Hepatocyte (in vitro differentiated cells): Measurements from ENCODE around the gene AGO3. TPM values are rescaled to one million over a fixed set of nuclear protein-coding genes. Genes with fewer than 3 reads are reported as not detected.

Source experiments
- DNase-seq: peaks from one replicate; pipeline ENCODE4 v3.0.0-alpha.2; 2016; ENCODE audit warnings: low spot score
- H2AFZ ChIP-seq: fragments of 200-600 bp; sonication (generic); 2 replicates; pipeline ENCODE4 v1.6.0; 2016; ENCODE audit warnings: antibody characterized with exemption, mild to moderate bottlenecking
- H3K27ac ChIP-seq: fragments of 200-600 bp; sonication (generic); 2 replicates; pipeline ENCODE4 v1.5.1; 2016; ENCODE audit warnings: mild to moderate bottlenecking
- H3K27me3 ChIP-seq: fragments of 200-600 bp; sonication (generic); 2 replicates; pipeline ENCODE4 v1.6.1; 2016
- H3K36me3 ChIP-seq: fragments of 200-600 bp; sonication (generic); replicated peaks from 2 replicates; pipeline ENCODE4 v1.5.1; 2016; ENCODE audit warnings: low read depth; ENCODE audit not compliant: insufficient read depth
- H3K4me1 ChIP-seq: fragments of 200-600 bp; sonication (generic); 2 replicates; pipeline ENCODE4 v1.5.1; 2016; ENCODE audit warnings: mild to moderate bottlenecking, moderate library complexity; ENCODE audit not compliant: insufficient read depth
- H3K4me2 ChIP-seq: fragments of 200-600 bp; sonication (generic); 2 replicates; pipeline ENCODE4 v1.6.0; 2016
- H3K4me3 ChIP-seq: fragments of 200-600 bp; sonication (generic); 2 replicates; pipeline ENCODE4 v1.5.1; 2016; ENCODE audit warnings: mild to moderate bottlenecking
- H3K79me2 ChIP-seq: fragments of 200-600 bp; sonication (generic); 2 replicates; pipeline ENCODE4 v1.6.0; 2017; ENCODE audit warnings: mild to moderate bottlenecking
- H3K9me2 ChIP-seq: fragments of 200-600 bp; sonication (generic); replicated peaks from 2 replicates; pipeline ENCODE4 v1.6.0; 2017; ENCODE audit warnings: mild to moderate bottlenecking; ENCODE audit not compliant: insufficient read depth
- H3K9me3 ChIP-seq: fragments of 200-600 bp; sonication (generic); 2 replicates; pipeline ENCODE4 v1.5.1; 2016; ENCODE audit warnings: low read depth, mild to moderate bottlenecking
- H4K20me1 ChIP-seq: fragments of 200-600 bp; sonication (generic); 2 replicates; pipeline ENCODE4 v1.6.0; 2016; ENCODE audit warnings: mild to moderate bottlenecking; ENCODE audit not compliant: insufficient read depth, poor library complexity, severe bottlenecking
- EZH2 ChIP-seq: fragments of 200-600 bp; sonication (generic); IDR thresholded peaks from 2 replicates; pipeline ENCODE4 v1.6.1; 2016; ENCODE audit warnings: antibody characterized with exemption, mild to moderate bottlenecking, borderline replicate concordance
- EZH2phosphoT487 ChIP-seq: fragments of 200-600 bp; sonication (generic); IDR thresholded peaks from one replicate; pipeline ENCODE4 v1.6.1; 2018; ENCODE audit warnings: antibody characterized with exemption, mild to moderate bottlenecking, low read depth, moderate library complexity; ENCODE audit not compliant: unreplicated experiment, severe bottlenecking
- WGBS: methylation state at CpG from one replicate; pipeline ENCODE4 v1.1.6; 2016; ENCODE audit warnings: low lambda C conversion rate; ENCODE audit errors: missing lambda C conversion rate; 5-methylcytosine and 5-hydroxymethylcytosine counted together
- polyA plus RNA-seq: library from polyadenylated mRNA; unstranded; fragments of >200 nt; fragmentation: Nextera tagmentation; extraction: Ambion mirVana; gene quantifications from 2 replicates; pipeline ENCODE4 v1.2.1, GENCODE V29; 2016
- total RNA-seq: library from RNA; depleted of rRNA; stranded (reverse); fragments of >200 nt; gene quantifications from 2 replicates; pipeline ENCODE4 v1.2.3, GENCODE V29; 2014
- TF ChIP-seq, protein P1 (sequence below): fragments of 200-600 bp; sonication (generic); IDR thresholded peaks from 2 replicates; pipeline ENCODE4 v1.5.1; 2016; ENCODE audit warnings: antibody characterized with exemption, mild to moderate bottlenecking; ENCODE audit not compliant: poor library complexity

AGO3 gene
- total and polyA plus RNA-seq, 2 experiments from 2014 or later: 16.9 to 24.4 TPM

DNA sequence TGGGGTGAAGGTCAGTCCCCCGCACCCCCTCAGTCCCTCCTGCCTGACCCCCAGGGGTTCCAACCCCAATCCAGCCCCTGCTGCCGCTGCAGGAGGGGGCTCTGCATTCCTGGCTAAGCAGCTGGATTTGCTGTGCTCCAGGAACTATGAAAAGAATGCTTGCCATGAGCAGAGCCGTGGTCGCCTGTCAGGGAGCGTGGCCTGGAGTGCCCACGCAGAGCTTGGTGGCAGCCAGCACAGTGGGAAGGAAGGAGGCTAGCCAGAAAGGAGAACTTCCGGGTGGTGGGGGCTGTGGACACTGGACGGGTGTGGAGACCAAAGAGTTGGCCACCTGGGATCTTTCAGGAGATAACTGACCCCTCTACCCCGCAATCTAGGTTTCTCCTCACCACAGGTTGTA lies 188.6 kb downstream of the AGO3 start:
- peaks cover 37% of the 10 kb centered on the region for H3K4me1 ChIP-seq
- H2AFZ ChIP-seq: no peak overlapping the region
- H3K27me3 ChIP-seq: peaks cover 8% of the 10 kb centered on the region
- no peaks in the 10 kb centered on the region for H3K9me2 ChIP-seq
- WGBS: 47% methylated on average over 9 of the region's 9 CpGs
- peak overlapping the region; percentile 27 for H3K27ac ChIP-seq
- peak overlapping the region; percentile 27 for H3K4me2 ChIP-seq
- H3K9me3 ChIP-seq: no peaks in the 10 kb centered on the region
- H3K36me3 ChIP-seq: no peaks in the 10 kb centered on the region
- H3K4me3 ChIP-seq: no peak overlapping the region
- H4K20me1 ChIP-seq: no peaks in the 10 kb centered on the region
- no peak for DNase-seq
- TF ChIP-seq, protein P1, sequence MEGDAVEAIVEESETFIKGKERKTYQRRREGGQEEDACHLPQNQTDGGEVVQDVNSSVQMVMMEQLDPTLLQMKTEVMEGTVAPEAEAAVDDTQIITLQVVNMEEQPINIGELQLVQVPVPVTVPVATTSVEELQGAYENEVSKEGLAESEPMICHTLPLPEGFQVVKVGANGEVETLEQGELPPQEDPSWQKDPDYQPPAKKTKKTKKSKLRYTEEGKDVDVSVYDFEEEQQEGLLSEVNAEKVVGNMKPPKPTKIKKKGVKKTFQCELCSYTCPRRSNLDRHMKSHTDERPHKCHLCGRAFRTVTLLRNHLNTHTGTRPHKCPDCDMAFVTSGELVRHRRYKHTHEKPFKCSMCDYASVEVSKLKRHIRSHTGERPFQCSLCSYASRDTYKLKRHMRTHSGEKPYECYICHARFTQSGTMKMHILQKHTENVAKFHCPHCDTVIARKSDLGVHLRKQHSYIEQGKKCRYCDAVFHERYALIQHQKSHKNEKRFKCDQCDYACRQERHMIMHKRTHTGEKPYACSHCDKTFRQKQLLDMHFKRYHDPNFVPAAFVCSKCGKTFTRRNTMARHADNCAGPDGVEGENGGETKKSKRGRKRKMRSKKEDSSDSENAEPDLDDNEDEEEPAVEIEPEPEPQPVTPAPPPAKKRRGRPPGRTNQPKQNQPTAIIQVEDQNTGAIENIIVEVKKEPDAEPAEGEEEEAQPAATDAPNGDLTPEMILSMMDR: no peak
- TF ChIP-seq EZH2phosphoT487: no peak
- no peak for TF ChIP-seq EZH2
- H3K79me2 ChIP-seq: no peaks in the 10 kb centered on the region

Other genes with a start within 250 kb of the AGO3 start
- gene C1orf216, start 212.2 kb upstream of the AGO3 start, total RNA-seq: 6.3 and 9.1 TPM in 2 replicates
- gene C1orf216, start 212.2 kb upstream of the AGO3 start, polyA plus RNA-seq: 6.3 and 8.9 TPM in 2 replicates
- 3.7 and 4.7 TPM in 2 replicates for gene CLSPN, start 161.1 kb upstream of the AGO3 start, total RNA-seq
- 2.2 and 2.9 TPM in 2 replicates for gene CLSPN, start 161.1 kb upstream of the AGO3 start, polyA plus RNA-seq
- gene AGO4, start 123.1 kb upstream of the AGO3 start, total RNA-seq: 8.3 and 12.4 TPM in 2 replicates
- gene AGO4, start 123.1 kb upstream of the AGO3 start, polyA plus RNA-seq: 3.7 and 5.2 TPM in 2 replicates
- gene AGO1, start 47.9 kb upstream of the AGO3 start, total RNA-seq: 17.8 and 22.2 TPM in 2 replicates
- 7.6 and 8.6 TPM in 2 replicates for gene AGO1, start 47.9 kb upstream of the AGO3 start, polyA plus RNA-seq
- 1.1 TPM in 1 of 2 replicates, not detected in the other for gene TEKT2, start 153.0 kb downstream of the AGO3 start, total RNA-seq
- 0.16 and 1.4 TPM in 2 replicates for gene TEKT2, start 153.0 kb downstream of the AGO3 start, polyA plus RNA-seq
- gene ADPRS, start 157.8 kb downstream of the AGO3 start, total RNA-seq: 27.4 and 37.6 TPM in 2 replicates
- gene ADPRS, start 157.8 kb downstream of the AGO3 start, polyA plus RNA-seq: 40.9 and 42.7 TPM in 2 replicates
- 32.6 and 44.8 TPM in 2 replicates for gene COL8A2, start 194.1 kb downstream of the AGO3 start, total RNA-seq
- gene COL8A2, start 194.1 kb downstream of the AGO3 start, polyA plus RNA-seq: 53.7 and 59.4 TPM in 2 replicates
- gene TRAPPC3, start 218.4 kb downstream of the AGO3 start, total RNA-seq: 128 and 139 TPM in 2 replicates
- gene TRAPPC3, start 218.4 kb downstream of the AGO3 start, polyA plus RNA-seq: 131 and 148 TPM in 2 replicates
- gene MAP7D1, start 225.1 kb downstream of the AGO3 start, total RNA-seq: 46.0 and 48.4 TPM in 2 replicates
- 84.7 and 97.8 TPM in 2 replicates for gene MAP7D1, start 225.1 kb downstream of the AGO3 start, polyA plus RNA-seq